Activated T-helper 9 cell treated with anti-CD3 and anti-CD28 coated beads, Interleukin-2, amount 50 U/mL, for 16 hours (primary cell): ENCODE measurements around the gene DDX3X.
"Not testable (repeated sequence)": the region's sequence is repeated elsewhere in the genome, so short reads cannot be mapped to it uniquely, and the experiment has no call there.

Experiments
- DNase-seq: peaks from one replicate; pipeline ENCODE4 v3.0.0-alpha.2; 2020; ENCODE audit warnings: low read depth

Gene DDX3X

GRCh38 chrX:41329101-41329500, 4.9 kb upstream of the DDX3X start:
- DNase-seq, result no peak

GRCh38 chrX:41332005-41332404, 2.0 kb upstream of the DDX3X start:
- no peak for DNase-seq

- DNase-seq, result no peak
Measured at GRCh38 chrX:41332408-41333002, 1.5 kb upstream of the DDX3X start.

- peak; percentile 92 for DNase-seq
Measured at GRCh38 chrX:41333003-41333743, 789 bp upstream of the DDX3X start.

- DNase-seq, result peak; percentile 82
Measured at GRCh38 chrX:41334363-41335197, 618 bp downstream of the DDX3X start.

- no peak for DNase-seq
Measured at GRCh38 chrX:41335198-41335957, 1.4 kb downstream of the DDX3X start.

- DNase-seq, result no peak
Measured at GRCh38 chrX:41335958-41336331, 2.0 kb downstream of the DDX3X start.

GRCh38 chrX:41336447-41336846, 2.5 kb downstream of the DDX3X start:
- DNase-seq, result no peak

- DNase-seq, result no peak
Measured at GRCh38 chrX:41337140-41337539, 3.2 kb downstream of the DDX3X start.

- DNase-seq, result no peak
Measured at GRCh38 chrX:41338436-41338835, 4.5 kb downstream of the DDX3X start.

- DNase-seq, result no peak
Measured at GRCh38 chrX:41339148-41339547, 5.2 kb downstream of the DDX3X start.

GRCh38 chrX:41344053-41344452, 10.1 kb downstream of the DDX3X start:
- DNase-seq, result no peak

GRCh38 chrX:41347186-41347585, 13.2 kb downstream of the DDX3X start:
- no peak for DNase-seq

GRCh38 chrX:41348551-41348950, 14.6 kb downstream of the DDX3X start:
- no peak for DNase-seq

- DNase-seq, result no peak
Measured at GRCh38 chrX:41350150-41350975, 16.4 kb downstream of the DDX3X start.

GRCh38 chrX:41350976-41351569, 17.1 kb downstream of the DDX3X start:
- no peak for DNase-seq

- no peak for DNase-seq
Measured at GRCh38 chrX:41351923-41352322, 18.0 kb downstream of the DDX3X start.

GRCh38 chrX:41352329-41352838, 18.4 kb downstream of the DDX3X start:
- DNase-seq, result no peak

- DNase-seq, result no peak
Measured at GRCh38 chrX:41353985-41354384, 20.0 kb downstream of the DDX3X start.

GRCh38 chrX:41369152-41369551, 35.2 kb downstream of the DDX3X start:
- no peak for DNase-seq

- not testable (repeated sequence) for DNase-seq
Measured at GRCh38 chrX:41371575-41371974, 37.6 kb downstream of the DDX3X start.
